Cardiac septum (tissue), 1 donor: Measurements from ENCODE around the gene CCDC92. TPM values are rescaled to one million over a fixed set of nuclear protein-coding genes. Genes with fewer than 3 reads are reported as not detected.
"Not testable (repeated sequence)": the region's sequence is repeated elsewhere in the genome, so short reads cannot be mapped to it uniquely, and the experiment has no call there.

Experiments
- DNase-seq: peaks from one replicate; pipeline ENCODE4 v3.0.0-alpha.2; 2020; ENCODE audit warnings: low spot score
- intact Hi-C: fragments of 100-400 bp; cut with DNase I; formaldehyde crosslinking; loops from one replicate; pipeline ENCODE4 v1.14.0; 2022
- total RNA-seq: library from RNA; stranded (reverse); fragmentation: NEBNext Ultra II Directional; extraction: Animal tissue kit (Norgen Biotek cat#: 25700); gene quantifications from one replicate; pipeline ENCODE4 v1.2.1, GENCODE V29; 2021
- donor health status: DM: no; HTN: no; CAD: no.

CCDC92 gene
- total RNA-seq, 1 donor from 2014 or later, result 48.3 TPM

- DNase-seq, result no peak
- intact Hi-C loops, result no loop called here
Observed at GRCh38 chr12:123956249-123956648, 16.4 kb downstream of the CCDC92 start.

- intact Hi-C loops, result no loop called here
- DNase-seq, result no peak
Observed at GRCh38 chr12:123954647-123955350, 17.8 kb downstream of the CCDC92 start.

- DNase-seq, result no peak
- intact Hi-C loops, result no loop called here
Observed at GRCh38 chr12:123952037-123952436, 20.6 kb downstream of the CCDC92 start.

GRCh38 chr12:123951467-123951866, 21.2 kb downstream of the CCDC92 start:
- no peak for DNase-seq
- intact Hi-C loops, result no loop called here

- intact Hi-C loops, result no loop called here
- no peak for DNase-seq
Observed at GRCh38 chr12:123950476-123951349, 21.9 kb downstream of the CCDC92 start.

GRCh38 chr12:123949770-123950165, 22.9 kb downstream of the CCDC92 start:
- intact Hi-C loops, result no loop called here
- DNase-seq, result no peak

GRCh38 chr12:123948796-123949769, 23.5 kb downstream of the CCDC92 start:
- DNase-seq, result no peak
- intact Hi-C loops, result no loop called here

DNA sequence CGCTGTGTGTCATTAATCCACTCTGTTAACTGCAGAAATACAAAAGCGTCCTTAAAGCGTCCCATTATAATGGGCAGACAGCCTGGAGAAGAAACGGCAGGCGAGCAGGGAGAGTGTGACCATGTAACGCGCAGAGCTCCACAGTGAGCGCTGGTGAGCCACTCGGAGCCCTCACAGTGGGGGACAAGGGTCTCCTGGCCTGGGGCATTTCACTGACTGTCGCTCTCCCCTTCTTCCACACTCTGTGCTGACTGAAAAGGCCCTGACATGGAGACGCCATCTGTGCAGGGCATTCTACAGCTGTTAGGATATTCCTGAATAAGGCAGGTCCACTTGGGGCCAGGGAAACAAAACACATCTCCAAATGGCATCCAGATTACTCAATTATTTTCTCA, 24.2 kb downstream of the CCDC92 start:
- DNase-seq, result no peak
- intact Hi-C loops, result no loop called here

DNA sequence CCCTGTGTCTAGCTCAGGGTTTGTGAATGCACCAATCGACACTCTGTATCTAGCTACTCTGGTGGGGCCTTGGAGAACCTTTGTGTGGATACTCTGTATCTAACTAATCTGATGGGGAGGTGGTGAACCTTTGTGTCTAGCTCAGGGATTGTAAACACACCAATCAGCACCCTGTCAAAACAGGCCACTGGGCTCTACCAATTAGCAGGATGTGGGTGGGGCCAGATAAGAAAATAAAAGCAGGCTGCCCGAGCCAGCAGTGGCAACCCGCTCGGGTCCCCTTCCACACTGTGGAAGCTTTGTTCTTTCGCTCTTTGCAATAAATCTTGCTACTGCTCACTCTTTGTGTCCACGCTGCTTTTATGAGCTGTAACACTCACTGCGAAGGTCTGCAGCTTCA, 25.1 kb downstream of the CCDC92 start:
- intact Hi-C loops, DNase-seq: not testable (repeated sequence)

GRCh38 chr12:123946516-123947505, 25.8 kb downstream of the CCDC92 start:
- intact Hi-C loops, DNase-seq: not testable (repeated sequence)

DNA sequence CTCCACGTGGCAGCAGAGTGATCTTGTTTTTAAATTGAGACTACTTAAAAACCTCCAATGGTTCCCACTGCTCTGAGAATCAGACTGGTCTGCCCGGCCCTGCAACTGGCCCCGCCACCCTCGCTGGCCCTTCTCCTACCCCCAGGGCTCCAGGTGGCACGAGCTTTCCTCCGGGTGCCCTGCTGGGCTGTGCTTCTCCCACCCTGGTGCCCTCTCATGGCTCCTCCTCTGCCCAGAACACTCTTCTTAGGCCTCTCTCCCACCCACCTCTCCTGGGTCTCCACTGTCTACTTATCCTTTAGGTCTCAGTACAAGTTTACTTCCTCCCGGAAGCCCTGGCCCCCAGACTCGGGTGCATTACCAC, 26.5 kb downstream of the CCDC92 start:
- intact Hi-C loops, result no loop called here

GRCh38 chr12:123945287-123946151, 27.1 kb downstream of the CCDC92 start:
- intact Hi-C loops, result no loop called here
- peak; percentile 60 for DNase-seq

More for the DNA sequence above, 26.5 kb downstream of the CCDC92 start:
- DNase-seq, result no peak

- intact Hi-C loops, result no loop called here
- no peak for DNase-seq
Observed at GRCh38 chr12:123944696-123945095, 27.9 kb downstream of the CCDC92 start.

GRCh38 chr12:123943816-123944215, 28.8 kb downstream of the CCDC92 start:
- peak; percentile 15 for DNase-seq

GRCh38 chr12:123942911-123943648, 29.6 kb downstream of the CCDC92 start:
- DNase-seq, result peak; percentile 62
- intact Hi-C loops, result no loop called here

More at GRCh38 chr12:123943816-123944215, 28.8 kb downstream of the CCDC92 start:
- intact Hi-C loops, result no loop called here

- intact Hi-C loops, result no loop called here
- DNase-seq, result peak; percentile 68
Observed at GRCh38 chr12:123942238-123942653, 30.4 kb downstream of the CCDC92 start.
